GM19328 (cell line): ENCODE measurements around the gene COL6A2.

Experiments used
- ATAC-seq: cut with Tn5 transposase; IDR thresholded peaks from one replicate; pipeline ENCODE4 v1.9.1; 2021; ENCODE audit warnings: mild to moderate bottlenecking, moderate library complexity; ENCODE audit not compliant: unreplicated experiment

Gene COL6A2

GRCh38 chr21:46124083-46124925, 26.4 kb downstream of the COL6A2 start:
- ATAC-seq = no peak

- no peak for ATAC-seq
Observed at GRCh38 chr21:46124926-46125845, 27.3 kb downstream of the COL6A2 start.

- ATAC-seq = no peak
Observed at GRCh38 chr21:46125846-46126301, 28.0 kb downstream of the COL6A2 start.

GRCh38 chr21:46126309-46127238, 28.7 kb downstream of the COL6A2 start:
- no peak for ATAC-seq

- ATAC-seq = no peak
Observed at GRCh38 chr21:46127239-46128105, 29.6 kb downstream of the COL6A2 start.

- no peak for ATAC-seq
Observed at GRCh38 chr21:46128106-46128932, 30.4 kb downstream of the COL6A2 start.

- no peak for ATAC-seq
Observed at GRCh38 chr21:46128933-46129571, 31.1 kb downstream of the COL6A2 start.

- no peak for ATAC-seq
Observed at GRCh38 chr21:46129846-46130651, 32.1 kb downstream of the COL6A2 start.

GRCh38 chr21:46130831-46131587, 33.1 kb downstream of the COL6A2 start:
- no peak for ATAC-seq

- no peak for ATAC-seq
Observed at GRCh38 chr21:46131588-46131837, 33.6 kb downstream of the COL6A2 start.

- no peak for ATAC-seq
Observed at GRCh38 chr21:46131838-46132651, 34.1 kb downstream of the COL6A2 start.

GRCh38 chr21:46135782-46136395, 38.0 kb downstream of the COL6A2 start:
- ATAC-seq = no peak

GRCh38 chr21:46136739-46137349, 38.9 kb downstream of the COL6A2 start:
- no peak for ATAC-seq

- no peak for ATAC-seq
Observed at GRCh38 chr21:46137908-46138307, 40.0 kb downstream of the COL6A2 start.

- ATAC-seq = no peak
Observed at GRCh38 chr21:46138383-46138970, 40.6 kb downstream of the COL6A2 start.
